Measurements from ENCODE around the gene CD300LB.
"Not testable (repeated sequence)": the region's sequence is repeated elsewhere in the genome, so short reads cannot be mapped to it uniquely, and the experiment has no call there.

CD300LB gene

DNA sequence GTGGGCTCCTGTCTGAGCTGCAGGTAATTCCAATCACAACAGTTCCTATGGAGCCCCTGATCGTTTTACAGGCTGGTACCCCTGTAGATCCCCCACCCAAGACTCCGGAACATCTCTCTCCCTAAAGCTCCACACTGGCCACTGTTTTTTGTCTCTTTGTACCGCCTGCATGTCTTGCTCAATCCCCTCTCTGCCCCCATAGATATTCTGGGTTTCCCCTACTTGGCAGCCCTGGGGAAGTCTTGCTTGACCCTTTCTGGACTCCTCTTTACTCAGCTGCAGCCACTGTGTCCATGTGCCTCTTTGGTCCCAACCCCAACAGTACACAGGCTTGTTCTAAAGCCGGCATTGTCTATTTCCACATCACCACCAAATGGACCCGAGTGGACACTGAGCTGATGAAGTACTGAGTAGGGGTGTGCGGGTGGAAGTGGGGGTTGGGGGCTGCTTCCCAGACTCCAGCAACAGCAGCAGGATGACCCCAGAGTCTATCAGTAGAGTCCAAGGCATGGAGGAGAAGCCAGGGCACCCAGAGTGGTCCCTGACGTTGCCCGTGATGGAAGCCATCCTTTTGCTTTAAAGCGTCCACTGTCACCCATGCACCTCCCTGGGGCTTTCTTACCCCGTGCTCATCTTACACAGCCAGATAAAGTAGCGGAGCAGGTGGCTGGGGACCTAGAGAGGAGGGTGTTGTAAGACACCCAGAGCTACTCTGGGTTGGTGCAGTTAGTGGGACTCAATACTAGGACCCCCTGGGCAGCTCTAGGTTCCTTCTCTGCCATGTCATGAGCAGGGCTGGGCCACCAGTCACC lies 6.4 kb downstream of the CD300LB start:
- no peak for DNase-seq (ENCODE audit: low spot score)

DNA sequence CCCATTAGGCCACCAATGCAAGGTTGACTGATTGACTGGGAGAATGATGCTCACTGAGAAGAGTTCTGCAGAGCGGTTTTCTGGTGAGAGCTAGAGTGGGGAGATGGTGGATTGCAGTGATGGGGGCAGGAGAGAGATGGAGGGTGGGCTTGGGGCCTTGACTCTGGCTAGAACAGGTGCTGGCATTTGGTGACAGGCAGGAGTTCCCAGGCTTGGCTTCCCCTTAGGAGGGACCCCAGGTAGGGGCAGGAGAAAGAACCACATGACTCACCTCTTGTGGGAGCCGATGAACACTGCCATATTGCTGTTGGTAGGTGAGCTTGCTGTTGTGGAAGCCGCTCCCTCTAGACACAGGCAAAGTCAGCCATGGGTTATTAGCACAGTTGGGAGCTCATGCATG lies 8.0 kb downstream of the CD300LB start:
- no peak for DNase-seq (ENCODE audit: low spot score)

DNA sequence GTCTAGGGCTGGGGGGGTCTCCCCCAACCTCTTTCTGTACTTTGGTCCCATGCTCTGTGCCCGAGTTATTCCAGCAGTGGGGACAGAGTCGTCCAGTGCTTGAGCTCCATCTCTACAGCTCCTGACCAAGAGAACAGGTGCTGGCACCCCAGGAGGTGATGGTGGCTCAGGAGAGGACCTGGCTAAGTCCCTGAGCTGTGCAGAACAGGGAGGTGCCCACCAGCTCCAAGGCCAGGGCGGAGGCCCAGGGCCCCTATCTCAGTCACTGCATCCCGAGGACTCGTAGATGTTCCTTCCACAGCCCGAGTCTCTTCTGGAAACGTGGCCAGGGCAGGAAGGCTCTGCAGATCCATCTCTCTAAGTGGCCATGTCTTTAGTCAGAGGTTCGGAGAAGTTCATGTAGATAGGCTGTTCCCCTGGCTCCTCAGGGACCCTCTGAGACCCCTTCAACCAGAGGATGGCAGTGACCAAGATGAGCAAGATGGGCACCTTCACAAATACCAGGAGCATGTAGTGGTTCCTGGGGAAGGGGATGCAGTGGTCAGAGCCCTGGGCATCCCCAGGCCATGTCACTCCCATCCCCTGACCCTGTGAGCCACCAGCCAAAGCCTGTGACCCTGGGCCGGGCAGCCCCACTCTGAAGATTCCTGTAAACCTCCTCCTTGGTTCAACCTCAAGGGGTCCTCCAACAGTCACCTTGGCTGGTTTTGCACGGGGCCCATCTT lies 8.7 kb downstream of the CD300LB start:
- no peak for DNase-seq (ENCODE audit: low spot score)

DNA sequence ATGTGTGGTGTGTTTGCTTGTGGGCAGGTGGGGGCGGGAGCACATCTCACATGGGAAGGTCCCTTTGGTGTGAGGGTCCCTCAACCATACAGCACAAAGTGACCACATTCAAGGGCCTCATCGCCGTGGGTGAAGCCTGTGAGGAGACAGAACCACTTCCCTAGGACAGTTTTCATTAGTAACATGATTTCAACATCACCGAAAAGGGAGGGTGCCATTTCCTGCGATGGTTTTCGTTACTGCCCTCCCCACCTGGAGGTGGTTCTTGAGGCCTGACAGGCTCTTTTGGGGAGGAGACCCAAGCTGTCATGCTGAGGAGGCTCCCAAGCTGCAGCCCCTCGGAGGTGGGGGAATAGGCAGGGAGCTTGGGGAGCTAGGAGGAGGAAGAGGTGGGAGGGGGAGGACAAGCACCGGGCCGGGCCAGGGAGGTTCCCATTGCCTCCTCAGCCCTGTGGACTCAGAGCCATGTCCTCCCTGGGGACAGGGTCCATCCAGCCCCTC lies 9.5 kb downstream of the CD300LB start:
- no peak for DNase-seq (ENCODE audit: low spot score)

GRCh38 chr17:74520790-74521480 lies 10.3 kb downstream of the CD300LB start:
- DNase-seq (ENCODE audit: low spot score) = no peak

DNA sequence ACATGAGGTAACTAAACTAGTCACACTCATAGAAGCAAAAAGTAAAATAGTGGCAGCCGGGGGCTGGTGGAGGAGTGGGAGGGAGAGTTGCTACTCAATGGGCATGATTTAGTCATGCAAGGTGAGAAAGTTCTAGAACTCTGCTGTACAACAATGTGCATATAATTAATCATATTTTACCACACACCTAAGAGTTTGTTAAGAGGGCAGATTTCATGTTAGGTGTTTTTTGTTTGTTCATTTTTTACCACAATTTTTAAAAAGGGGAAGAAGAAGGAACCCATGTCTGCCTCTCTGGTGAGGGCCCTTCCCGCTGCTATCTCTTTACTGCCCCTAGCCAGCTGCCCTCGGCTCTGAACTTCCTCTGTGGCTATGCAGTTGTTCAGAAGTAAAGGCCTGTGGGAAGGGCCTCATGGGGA lies 11.2 kb downstream of the CD300LB start:
- no peak for DNase-seq (ENCODE audit: low spot score)

- DNase-seq (ENCODE audit: low spot score) = not testable (repeated sequence)
These were observed 12.8 kb downstream of the CD300LB start for GRCh38 chr17:74518413-74518981.

GRCh38 chr17:74516561-74517328 lies 14.5 kb downstream of the CD300LB start:
- no peak for DNase-seq (ENCODE audit: low spot score)

GRCh38 chr17:74515941-74516340 lies 15.3 kb downstream of the CD300LB start:
- no peak for DNase-seq (ENCODE audit: low spot score)

DNA sequence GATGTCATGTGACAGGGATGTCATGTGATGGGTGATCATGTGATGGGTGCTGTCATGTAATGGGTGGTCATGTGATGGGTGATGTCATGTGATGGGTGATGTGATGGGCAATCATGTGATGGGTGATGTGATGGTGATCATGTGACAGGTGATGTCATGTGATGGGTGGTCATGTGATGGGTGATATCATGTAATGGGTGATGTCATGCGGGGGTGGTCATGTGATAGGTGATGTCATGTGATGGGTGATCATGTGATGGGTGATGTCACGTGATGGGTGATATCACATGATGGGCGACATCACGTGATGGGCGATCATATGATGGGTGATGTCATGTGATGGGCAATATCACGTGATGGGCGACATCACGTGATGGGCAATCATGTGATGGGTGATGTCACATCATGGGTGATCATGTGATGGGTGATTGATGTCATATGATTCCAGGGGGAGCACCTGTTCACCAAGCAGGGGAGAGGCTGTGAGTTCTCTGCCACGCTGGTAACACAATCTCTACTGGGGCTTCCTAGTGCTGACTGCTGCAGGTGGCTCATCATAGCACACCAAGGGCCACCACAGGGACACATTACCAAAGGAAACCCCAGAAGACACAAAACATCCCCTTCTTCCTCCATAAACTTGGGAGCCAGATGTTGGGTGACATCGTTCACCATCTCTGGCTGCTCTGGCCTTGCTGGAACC lies 16.5 kb downstream of the CD300LB start:
- DNase-seq (ENCODE audit: low spot score) = no peak

- DNase-seq (ENCODE audit: low spot score) = peak; percentile 60
These were observed 17.2 kb downstream of the CD300LB start for GRCh38 chr17:74513987-74514631.

DNA sequence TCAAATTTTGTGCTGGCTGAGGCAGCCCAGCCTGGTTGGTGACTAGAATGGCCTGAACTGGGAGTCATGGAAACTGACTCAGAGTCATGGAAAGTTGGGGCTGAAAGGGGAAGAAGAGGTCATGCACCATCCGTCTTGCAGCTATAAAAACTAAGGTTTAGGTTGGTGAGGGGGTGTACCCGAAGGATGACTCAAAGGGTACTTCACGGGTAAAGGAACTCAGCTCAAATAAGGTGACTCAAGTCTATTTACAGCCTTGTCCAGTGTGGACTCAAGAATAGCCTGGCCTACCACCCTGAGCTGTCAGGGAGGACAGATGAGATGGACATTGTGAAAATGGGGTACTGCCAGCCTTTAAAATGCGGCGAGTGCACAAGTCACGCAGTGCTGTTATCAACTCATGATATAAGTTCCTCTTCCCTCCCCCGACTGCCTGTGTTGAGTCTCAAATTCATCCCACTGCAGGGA lies 18.6 kb downstream of the CD300LB start:
- DNase-seq (ENCODE audit: low spot score) = peak; percentile 50

DNA sequence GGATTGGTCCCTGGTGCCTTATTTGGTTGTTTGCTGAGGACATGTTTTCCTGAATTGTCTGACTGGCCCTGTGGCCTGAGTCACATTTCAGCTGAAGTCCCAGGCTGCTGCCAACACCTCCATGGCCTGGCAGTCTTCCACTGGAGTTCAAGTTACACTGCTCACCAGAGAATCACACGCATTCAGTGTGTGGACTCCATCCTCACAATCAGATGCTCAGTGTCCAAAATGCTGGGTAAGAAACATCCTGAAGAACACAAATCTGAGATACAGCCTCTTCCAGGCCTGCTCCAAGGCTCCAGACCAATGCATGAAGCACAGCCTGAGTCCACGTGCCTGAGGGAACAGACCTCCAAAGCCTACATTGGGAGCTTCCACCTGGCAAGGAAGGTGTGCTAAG lies 19.2 kb downstream of the CD300LB start:
- DNase-seq (ENCODE audit: low spot score) = no peak

- no peak for DNase-seq (ENCODE audit: low spot score)
These were observed 23.1 kb downstream of the CD300LB start for GRCh38 chr17:74508156-74508555.

DNA sequence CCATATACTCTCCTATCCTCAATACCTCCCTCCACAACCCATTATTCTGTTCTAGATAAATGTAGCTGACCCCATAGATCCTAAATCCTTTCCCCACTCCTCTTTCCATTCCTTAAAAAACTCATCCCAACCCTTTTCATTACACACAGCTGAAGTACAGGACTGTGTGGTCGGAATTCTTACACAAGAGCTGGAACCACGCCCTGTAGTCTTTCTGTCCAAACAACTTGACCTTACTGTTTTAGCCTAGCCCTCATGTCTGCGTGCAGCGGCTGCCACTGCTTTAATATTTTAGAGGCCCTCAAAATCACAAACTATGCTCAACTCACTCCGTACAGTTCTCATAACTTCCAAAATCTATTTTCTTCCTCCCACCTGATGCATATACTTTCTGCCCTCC lies 27.3 kb downstream of the CD300LB start:
- not testable (repeated sequence) for DNase-seq (ENCODE audit: low spot score)

DNA sequence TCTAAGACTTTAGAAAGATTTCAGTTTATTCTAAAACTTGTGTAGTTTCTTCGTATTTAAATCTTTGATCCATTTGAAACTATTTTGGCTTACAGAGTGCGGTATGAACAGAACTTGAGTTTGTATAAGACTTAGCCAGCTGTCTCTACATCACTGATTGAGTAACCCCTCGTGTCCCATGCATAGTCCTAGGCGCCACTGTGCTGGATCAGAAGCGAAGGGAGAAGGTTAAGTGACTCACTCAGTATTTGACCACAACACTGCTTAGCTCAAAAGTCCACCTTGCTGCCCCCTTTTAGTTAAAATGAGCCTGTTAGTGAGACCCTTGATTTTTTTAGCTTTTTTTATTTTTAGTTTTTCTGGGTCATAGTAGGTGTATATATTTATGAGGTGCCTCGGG lies 28.4 kb downstream of the CD300LB start:
- DNase-seq (ENCODE audit: low spot score) = no peak

DNA sequence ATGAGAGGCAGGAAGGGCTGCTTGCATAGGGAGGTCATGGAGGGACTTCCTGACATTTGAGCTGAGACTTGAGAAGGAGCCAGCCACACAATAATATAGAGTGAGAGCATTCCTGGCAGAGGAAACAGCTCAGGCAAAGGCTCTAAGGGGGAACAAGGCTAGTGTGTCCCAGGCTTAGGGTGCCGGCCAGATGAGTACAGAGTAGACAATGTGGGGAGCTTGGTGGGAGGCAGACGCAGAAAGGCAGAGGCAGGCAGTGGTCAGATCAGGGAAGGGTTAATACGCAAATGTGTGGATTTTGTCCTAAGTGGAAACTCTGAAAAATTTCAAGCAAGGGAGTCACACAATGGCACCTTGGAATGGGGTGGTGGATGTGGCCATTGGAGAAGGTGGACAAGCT lies 31.3 kb downstream of the CD300LB start:
- DNase-seq (ENCODE audit: low spot score) = no peak

GRCh38 chr17:74497471-74497870 lies 33.8 kb downstream of the CD300LB start:
- DNase-seq (ENCODE audit: low spot score) = no peak

- peak; percentile 67 for DNase-seq (ENCODE audit: low spot score)
These were observed 37.9 kb downstream of the CD300LB start for GRCh38 chr17:74493331-74493833.

GRCh38 chr17:74491626-74492025 lies 39.6 kb downstream of the CD300LB start:
- no peak for DNase-seq (ENCODE audit: low spot score)
